RWPE2 (cell line): ENCODE measurements around the gene GTPBP6.
A peak's percentile ranks its signal among the peaks of the same experiment; 100 is the strongest.

Source experiments
- ATAC-seq: fragments of 200-7000 bp; cut with Tn5 transposase; 3 replicates; pipeline ENCODE4 v1.9.1; 2021; ENCODE audit warnings: low read depth
- DNase-seq: peaks from one replicate; pipeline ENCODE4 v3.0.0-alpha.2; 2020; ENCODE audit warnings: low spot score
- H3K27ac ChIP-seq: fragments of 450-650 bp; 2 replicates; pipeline ENCODE4 v1.5.1; 2017; ENCODE audit warnings: mild to moderate bottlenecking; ENCODE audit not compliant: poor library complexity, severe bottlenecking
- H3K27me3 ChIP-seq: fragments of 250-450 bp; sonication (Bioruptor Pico); 2 replicates; pipeline ENCODE4 v1.5.1; 2021; ENCODE audit warnings: mild to moderate bottlenecking, moderate library complexity; ENCODE audit not compliant: insufficient read depth, poor library complexity, severe bottlenecking
- H3K36me3 ChIP-seq: fragments of 250-450 bp; sonication (Bioruptor Pico); 2 replicates; pipeline ENCODE4 v1.5.1; 2020; ENCODE audit warnings: low read depth, mild to moderate bottlenecking, moderate library complexity
- H3K4me1 ChIP-seq: fragments of 250-450 bp; sonication (Bioruptor Pico); 2 replicates; pipeline ENCODE4 v1.5.1; 2021; ENCODE audit warnings: mild to moderate bottlenecking, moderate library complexity; ENCODE audit not compliant: insufficient read depth, poor library complexity, severe bottlenecking
- H3K4me3 ChIP-seq: fragments of 250-450 bp; sonication (Bioruptor Pico); 2 replicates; pipeline ENCODE4 v1.5.1; 2021; ENCODE audit warnings: mild to moderate bottlenecking, moderate library complexity; ENCODE audit not compliant: severe bottlenecking
- H3K9me3 ChIP-seq: fragments of 250-450 bp; sonication (Bioruptor Pico); 2 replicates; pipeline ENCODE4 v1.5.1; 2021; ENCODE audit warnings: mild to moderate bottlenecking, moderate library complexity; ENCODE audit not compliant: severe bottlenecking
- TF ChIP-seq, protein P1 (sequence below): fragments of 450-650 bp; IDR thresholded peaks from one replicate; pipeline ENCODE4 v1.5.1; 2017; ENCODE audit warnings: mild to moderate bottlenecking, moderate library complexity; ENCODE audit not compliant: poor library complexity, severe bottlenecking

The GTPBP6 gene, protein sequence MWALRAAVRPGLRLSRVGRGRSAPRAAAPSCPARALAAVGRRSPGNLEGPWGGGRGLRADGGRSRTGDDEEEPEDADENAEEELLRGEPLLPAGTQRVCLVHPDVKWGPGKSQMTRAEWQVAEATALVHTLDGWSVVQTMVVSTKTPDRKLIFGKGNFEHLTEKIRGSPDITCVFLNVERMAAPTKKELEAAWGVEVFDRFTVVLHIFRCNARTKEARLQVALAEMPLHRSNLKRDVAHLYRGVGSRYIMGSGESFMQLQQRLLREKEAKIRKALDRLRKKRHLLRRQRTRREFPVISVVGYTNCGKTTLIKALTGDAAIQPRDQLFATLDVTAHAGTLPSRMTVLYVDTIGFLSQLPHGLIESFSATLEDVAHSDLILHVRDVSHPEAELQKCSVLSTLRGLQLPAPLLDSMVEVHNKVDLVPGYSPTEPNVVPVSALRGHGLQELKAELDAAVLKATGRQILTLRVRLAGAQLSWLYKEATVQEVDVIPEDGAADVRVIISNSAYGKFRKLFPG

GRCh38 chrX:318739-319578 lies at the start of gene GTPBP6:
Gene GTPBP6 (minus strand): TSS chrX:318796. CDS start chrX:318787, 9 bp downstream.
- TF ChIP-seq, protein P1, sequence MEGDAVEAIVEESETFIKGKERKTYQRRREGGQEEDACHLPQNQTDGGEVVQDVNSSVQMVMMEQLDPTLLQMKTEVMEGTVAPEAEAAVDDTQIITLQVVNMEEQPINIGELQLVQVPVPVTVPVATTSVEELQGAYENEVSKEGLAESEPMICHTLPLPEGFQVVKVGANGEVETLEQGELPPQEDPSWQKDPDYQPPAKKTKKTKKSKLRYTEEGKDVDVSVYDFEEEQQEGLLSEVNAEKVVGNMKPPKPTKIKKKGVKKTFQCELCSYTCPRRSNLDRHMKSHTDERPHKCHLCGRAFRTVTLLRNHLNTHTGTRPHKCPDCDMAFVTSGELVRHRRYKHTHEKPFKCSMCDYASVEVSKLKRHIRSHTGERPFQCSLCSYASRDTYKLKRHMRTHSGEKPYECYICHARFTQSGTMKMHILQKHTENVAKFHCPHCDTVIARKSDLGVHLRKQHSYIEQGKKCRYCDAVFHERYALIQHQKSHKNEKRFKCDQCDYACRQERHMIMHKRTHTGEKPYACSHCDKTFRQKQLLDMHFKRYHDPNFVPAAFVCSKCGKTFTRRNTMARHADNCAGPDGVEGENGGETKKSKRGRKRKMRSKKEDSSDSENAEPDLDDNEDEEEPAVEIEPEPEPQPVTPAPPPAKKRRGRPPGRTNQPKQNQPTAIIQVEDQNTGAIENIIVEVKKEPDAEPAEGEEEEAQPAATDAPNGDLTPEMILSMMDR = peak; percentile 25
- peak; percentile 100 for DNase-seq
- no peaks in the 10 kb centered on the region for H3K9me3 ChIP-seq
- H3K27me3 ChIP-seq = no peaks in the 10 kb centered on the region
- peak within 1 kb of the TSS; percentile 70 for H3K27ac ChIP-seq
- ATAC-seq = peak; percentile 54
- H3K36me3 ChIP-seq = peaks cover 19% of the 10 kb centered on the region
- H3K4me1 ChIP-seq = no peaks in the 10 kb centered on the region
- H3K4me3 ChIP-seq = peak within 1 kb of the TSS; percentile 87

GRCh38 chrX:367866-368265 lies 49.3 kb upstream of the GTPBP6 start:
- H3K4me3 ChIP-seq = no peak overlapping the region
- H3K9me3 ChIP-seq = peaks cover 2% of the 10 kb centered on the region
- ATAC-seq (no peak), DNase-seq (no peak)
- H3K36me3 ChIP-seq = 0 out of 2 replicates have a peak, but pooled peaks cover 3% of the 10 kb centered on the region
- H3K27me3 ChIP-seq = peaks cover 7% of the 10 kb centered on the region
- H3K4me1 ChIP-seq = no peaks in the 10 kb centered on the region
- TF ChIP-seq, protein P1 = no peak
- H3K27ac ChIP-seq = no peak overlapping the region

- no peak for DNase-seq
- Histone ChIP-seq H3K27me3 (peaks cover 2% of the 10 kb centered on the region), H3K4me1 (no peaks in the 10 kb centered on the region), H3K36me3 (0 out of 2 replicates have a peak, but pooled peaks cover 2% of the 10 kb centered on the region), H3K9me3 (peaks cover 2% of the 10 kb centered on the region), H3K4me3 (no peak overlapping the region), H3K27ac (no peak overlapping the region)
- TF ChIP-seq, protein P1 = no peak
- ATAC-seq = no peak
Observed at GRCh38 chrX:367349-367748, 48.8 kb upstream of the GTPBP6 start.

DNA sequence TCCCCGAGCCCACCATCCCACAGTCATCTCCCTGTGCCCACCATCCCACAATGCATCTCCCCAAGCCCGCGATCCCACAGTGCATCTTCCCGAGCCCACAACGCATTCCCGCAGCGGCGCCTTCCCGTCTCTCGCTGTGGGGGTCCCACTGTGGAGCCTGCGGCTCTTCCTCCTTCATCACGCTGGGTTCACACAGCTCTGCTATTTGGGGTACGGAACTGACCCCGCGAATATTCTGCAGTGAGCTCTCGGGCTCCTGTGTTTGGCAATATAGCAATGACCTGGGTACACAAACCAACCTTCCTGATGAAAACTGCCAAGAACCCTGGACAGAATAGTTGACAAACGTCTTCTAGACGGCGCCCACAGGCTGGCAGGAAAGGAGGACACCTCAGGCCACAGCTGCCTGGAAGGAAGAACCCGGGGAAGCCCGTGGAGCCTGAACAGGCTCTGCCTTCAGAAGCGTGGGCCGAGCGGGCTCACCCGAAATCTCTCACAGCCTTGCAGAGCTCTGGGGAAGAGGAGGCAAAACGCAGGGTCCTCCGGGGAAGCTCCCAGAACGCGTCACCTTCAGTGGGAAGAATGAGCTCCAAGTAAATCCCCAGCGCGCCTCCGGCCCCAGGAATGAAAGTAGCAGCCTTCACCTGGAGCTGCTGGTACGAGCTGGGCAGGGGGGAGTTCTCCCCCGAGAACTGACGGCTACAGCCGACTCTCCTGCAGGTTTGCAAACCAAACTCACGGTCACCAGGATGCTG lies 45.2 kb upstream of the GTPBP6 start:
- Histone ChIP-seq H3K27me3 (no peaks in the 10 kb centered on the region), H3K36me3 (peaks cover 25% of the 10 kb centered on the region), H3K4me3 (no peak overlapping the region), H3K4me1 (no peaks in the 10 kb centered on the region), H3K27ac (no peak overlapping the region), H3K9me3 (peaks cover 21% of the 10 kb centered on the region)
- TF ChIP-seq, protein P1 = no peak
- ATAC-seq (no peak), DNase-seq (peak; percentile 57)
